HG03354 (cell line): Measurements from ENCODE around the gene UBAC2.
A peak's percentile ranks its signal among the peaks of the same experiment; 100 is the strongest.
"Not testable (repeated sequence)": the region's sequence is repeated elsewhere in the genome, so short reads cannot be mapped to it uniquely, and the experiment has no call there.

ENCODE experiments used
- ATAC-seq: cut with Tn5 transposase; IDR thresholded peaks from one replicate; pipeline ENCODE4 v1.9.1; 2021; ENCODE audit warnings: mild to moderate bottlenecking; ENCODE audit not compliant: unreplicated experiment, poor library complexity, severe bottlenecking

The UBAC2 gene

DNA sequence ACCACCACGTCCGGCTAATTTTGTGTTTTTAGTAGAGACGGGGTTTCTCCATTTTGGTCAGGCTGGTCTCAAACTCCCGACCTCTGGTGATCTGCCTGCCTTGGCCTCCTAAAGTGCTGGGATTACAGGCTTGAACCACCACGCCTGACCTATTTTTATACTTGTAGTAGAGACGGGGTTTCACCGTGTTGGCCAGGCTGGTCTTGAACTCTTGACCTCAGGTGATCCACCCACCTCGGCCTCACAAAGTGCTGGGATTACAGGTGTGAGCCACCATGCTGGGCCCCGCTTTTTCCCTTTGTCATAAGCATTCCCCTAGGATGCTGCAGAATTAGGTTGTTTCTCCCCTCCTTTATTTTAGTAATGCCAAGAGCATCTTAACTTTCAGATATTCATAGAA, 10.0 kb downstream of the UBAC2 start:
- not testable (repeated sequence) for ATAC-seq

DNA sequence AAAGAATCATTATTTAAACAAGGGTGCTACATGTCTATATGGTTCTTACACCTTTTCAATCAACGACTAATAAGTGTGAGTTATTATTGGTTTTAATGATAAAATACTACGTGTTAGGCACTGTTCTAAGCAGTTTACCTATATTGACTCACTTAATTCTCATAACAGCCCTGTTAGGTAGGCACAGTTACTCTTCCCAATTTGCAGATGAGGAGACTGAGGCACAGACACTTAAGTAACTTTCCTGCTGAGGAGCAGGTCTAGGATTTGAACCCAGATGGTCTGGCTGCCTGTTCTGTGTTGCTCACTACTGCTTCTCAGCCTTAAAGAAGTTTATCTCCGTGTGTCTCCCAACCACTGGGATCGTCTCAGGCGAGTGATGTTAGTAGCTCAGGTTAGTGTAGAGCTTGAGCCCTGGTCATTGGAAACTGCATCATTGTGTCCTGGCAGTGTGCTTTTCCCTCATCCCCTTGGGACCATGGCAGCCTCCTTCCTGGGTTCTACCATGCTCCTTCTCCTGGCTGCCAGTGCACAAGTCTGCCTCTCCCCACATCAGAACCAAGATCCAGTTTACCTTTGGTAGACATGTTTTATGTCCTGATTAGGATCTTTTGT, 10.9 kb downstream of the UBAC2 start:
- ATAC-seq, result no peak

DNA sequence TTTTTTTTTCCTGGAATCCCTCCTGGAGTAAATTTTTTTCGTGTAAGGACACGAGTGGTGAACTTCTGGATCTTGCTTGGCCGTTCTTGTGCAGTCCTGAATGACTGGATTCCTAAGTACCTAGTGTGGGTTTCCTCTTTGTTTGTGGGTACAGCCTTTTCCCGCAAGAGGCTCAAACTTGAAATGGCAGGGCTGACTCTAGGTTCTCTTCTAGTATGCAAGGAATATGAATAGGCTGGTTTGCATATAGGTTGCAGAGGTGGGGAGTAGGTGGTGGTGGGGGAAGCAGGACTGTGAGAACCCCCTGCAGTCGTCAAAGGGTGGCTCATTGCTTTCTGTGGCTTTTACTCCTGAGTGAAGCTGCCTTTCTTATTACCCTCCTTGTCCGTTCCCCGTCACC, 13.6 kb downstream of the UBAC2 start:
- peak; percentile 85 for ATAC-seq

DNA sequence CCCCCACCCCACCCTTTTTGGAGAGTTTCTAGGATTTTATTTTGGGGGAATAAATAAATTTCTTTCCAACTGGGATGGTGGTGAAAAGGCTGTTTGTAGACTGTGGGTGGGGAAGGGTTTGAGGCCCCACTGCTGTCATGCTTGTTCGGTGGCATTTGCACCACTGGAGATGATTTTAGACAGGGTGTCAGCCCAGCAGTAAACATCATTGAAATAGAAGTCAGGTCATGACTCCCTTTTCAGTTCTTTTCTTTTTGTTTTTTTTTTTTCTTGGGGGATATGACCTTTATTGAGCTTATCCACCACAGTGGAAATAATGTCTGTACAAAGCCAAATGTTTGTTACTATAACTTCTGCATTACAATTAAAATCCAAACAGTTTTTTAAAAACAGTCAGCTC, 14.1 kb downstream of the UBAC2 start:
- no peak for ATAC-seq

DNA sequence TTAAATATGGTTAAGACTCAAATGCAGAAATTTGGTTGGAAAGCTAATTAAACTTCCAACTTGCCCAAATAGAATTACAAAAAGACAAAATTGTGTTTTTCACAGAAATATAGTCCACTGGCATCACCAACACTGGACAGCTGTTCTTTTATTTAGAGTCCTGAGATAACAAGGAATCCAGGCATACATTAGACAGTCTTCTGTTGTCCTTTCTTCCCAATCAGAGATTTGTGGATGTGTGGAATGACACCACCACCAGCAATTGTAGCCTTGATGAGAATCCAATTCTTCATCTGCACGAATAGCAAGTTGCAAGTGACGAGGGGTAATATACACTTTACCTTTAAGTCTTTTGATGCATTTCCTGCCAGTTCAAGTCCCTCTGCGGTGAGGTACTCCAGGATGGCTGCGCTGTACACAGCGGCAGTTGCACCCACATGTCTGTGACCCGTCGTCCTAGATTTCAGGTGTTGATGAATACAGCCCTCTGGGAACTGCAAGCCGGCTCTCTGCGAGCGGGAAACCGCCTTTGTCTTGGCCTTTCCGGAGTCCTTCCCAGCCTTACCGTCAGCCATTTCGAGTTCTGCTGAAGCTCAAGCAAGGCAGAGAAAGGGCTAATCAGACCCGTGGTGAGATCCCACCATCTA, 14.7 kb downstream of the UBAC2 start:
- ATAC-seq, result no peak

DNA sequence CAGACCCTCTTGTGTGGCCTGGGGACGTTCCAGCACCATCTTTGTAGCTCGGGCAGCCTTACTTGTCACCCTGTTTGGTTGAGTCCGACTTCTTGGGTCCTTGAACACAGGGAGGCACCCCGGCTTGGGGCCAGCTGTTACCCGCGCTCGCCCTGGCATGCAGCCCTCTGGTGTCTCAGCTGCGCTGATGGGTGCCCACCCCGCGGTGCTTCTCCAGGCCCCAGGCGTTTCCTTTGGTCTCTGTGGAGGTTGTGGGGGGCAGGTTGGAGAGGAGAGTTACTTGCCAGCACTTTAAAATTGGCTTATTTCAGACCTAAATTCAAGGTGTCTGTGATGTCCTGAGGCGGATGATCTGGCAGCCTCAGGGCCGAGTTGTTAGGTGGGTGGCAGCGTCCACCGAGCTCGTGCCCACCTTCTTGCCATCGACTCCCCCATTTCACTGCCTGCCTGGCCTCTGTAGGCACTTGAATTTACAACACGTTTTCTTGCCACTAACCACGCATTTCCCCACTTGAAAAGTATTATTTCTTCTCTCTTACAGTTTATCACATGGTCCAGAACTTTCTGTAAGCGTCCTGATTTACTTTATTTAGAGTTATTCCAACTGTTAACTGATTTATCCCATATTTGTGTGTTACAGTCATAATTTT, 16.9 kb downstream of the UBAC2 start:
- ATAC-seq, result no peak

DNA sequence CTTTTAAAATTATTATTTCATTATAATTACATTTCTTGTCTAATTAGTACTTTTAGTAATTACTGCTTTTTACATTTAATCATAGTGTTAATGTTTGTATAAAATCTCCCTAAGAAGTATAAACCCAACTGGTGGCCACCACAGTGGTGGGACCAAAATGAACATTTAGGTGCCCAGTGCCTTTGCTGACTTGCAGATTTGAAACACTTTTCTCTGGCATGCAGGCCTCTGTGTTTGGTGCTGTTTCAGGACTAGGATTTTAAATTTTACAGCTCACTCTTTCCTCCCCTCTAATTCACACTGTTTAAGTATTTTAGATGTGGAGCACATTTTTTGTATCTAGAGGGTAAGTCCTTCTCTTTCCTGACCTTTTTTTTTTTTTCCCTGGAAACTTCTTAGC, 17.5 kb downstream of the UBAC2 start:
- ATAC-seq, result no peak

DNA sequence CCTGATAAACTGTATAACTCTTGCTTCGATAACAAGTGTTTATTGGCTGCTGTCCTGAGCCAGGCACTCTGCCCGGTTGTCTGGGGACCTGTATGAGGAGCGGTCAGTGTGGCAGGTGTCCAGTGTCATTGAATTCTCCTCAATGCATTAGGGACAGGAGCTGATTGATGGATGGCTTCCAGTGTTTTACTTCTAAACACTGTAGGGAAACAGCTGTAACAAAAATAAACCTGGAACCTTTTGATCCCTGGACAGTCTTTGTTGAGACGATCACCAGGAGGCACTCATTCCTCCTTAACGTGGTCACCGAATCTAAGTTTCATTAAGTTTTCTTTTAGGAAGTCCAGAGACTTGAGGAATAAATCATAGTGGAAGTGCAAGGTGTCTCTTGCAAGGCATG, 17.9 kb downstream of the UBAC2 start:
- ATAC-seq, result no peak

DNA sequence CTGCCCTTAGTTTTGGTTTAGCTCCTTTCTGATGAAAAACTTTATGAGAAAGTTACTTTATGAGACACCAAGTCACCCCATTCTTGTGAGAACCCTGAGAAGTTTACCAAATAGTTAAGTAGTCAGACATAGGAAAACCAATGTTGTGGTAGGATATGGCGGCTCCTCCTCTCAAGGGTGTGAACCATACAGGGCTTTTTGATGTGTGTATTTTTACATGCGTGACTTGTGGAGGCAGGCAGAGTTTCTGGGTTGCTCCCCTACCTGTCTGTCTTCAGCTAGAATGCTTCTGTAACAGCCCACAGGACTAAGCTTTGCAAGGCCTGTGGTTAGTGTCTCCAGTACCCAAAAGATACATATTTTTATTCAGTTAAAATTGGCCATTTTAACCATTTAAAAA, 18.3 kb downstream of the UBAC2 start:
- ATAC-seq, result no peak

DNA sequence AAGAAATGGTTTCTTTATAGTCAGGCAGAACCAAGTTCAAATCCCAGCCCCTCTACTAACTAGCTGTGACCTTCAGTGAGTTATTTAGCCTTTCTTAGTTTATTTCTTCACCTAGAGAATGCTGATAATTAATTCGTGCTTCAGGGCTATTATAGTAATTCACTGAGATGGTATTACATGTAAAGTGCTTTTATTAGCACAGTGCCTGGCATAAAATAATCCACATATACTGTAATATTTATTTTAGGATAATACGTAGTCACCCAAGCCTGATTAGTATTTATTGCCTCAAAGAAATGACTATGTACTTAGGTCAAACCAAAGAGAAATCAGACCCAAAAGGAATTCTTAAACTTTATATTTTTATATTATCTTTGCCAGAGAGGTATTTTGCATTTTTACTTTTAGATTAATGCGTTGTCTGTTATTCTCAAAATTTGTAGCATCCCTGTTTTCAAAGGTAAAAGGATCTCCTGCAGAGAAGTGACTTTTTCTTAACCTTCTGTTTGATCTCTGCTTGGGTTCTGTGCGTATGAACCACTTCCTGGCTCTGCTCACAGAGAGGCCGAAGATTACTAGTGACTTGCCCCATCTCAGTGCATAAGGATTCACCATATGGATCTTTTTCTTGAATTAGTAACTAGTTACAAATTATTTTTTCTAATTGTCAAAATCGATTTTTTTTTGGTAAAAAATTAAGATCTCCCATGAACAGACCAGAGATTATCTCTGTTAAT, 19.7 kb downstream of the UBAC2 start:
- no peak for ATAC-seq

DNA sequence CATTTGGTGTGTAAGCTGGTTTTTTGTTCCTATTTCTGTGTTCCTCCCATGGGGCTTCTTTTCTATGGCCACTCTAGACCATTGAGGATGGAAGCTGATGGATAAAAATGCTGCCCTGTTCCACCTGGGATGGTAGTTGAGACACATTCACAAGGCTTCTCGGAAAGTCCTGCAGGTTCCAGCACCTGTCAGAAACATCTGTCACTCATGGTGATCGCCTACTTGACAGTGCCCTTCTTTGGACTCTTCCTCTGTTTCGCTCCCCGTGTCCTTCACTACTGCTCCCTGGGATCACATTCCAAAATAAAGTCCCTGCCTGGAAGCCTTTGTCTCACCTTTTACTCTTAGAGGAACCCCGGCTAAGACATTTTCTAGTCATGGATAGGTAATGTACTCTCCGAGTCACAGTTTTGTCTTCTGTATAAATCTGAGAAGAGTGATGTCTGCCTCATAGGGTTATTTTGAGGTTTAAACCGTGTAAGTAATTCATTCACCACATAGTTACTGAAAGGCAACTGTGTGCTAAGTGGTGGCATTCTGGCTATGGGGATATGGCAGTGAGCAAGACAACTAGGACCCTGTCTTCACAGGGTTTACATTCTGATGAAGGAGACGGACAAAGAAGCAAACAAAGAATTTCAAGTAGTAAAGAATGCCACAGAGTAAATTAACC, 21.0 kb downstream of the UBAC2 start:
- ATAC-seq, result no peak

DNA sequence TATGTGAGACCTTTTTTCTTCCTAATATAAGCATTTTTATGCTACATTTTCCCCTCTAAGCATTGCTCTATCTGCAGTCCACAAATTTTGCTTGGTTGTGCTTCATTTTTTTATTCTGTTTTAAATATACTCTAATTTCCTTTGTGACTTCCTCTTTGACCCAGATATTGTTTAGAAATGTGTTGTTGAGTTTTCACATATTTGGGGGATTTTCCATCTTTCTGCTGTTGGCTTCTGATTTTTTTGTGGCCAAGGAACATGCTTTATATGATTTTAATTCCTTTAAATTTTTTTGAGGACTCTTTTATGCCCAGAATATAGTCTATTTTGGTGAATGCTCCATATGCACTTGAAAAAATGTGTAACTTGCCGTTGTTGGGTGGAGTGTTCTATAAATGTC, 22.9 kb downstream of the UBAC2 start:
- no peak for ATAC-seq

DNA sequence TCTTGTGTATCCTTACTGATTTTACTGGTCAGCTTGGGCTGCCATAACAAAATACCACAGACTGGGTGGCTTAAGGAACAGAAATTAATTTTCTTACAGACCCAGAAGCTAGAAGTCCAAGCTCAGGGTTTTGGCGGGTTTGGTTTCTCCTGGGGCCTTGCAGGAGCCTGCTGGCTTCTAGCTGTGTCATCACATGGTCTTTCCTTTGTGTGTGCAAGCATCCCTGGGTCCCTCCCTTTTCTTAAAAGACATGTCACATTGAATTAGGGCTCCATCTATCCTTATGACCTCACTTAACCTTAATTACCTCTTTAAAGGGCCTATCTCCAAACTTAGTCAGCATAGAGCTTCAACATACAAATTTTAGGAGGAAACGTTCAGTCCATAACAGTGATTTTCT, 23.4 kb downstream of the UBAC2 start:
- no peak for ATAC-seq

DNA sequence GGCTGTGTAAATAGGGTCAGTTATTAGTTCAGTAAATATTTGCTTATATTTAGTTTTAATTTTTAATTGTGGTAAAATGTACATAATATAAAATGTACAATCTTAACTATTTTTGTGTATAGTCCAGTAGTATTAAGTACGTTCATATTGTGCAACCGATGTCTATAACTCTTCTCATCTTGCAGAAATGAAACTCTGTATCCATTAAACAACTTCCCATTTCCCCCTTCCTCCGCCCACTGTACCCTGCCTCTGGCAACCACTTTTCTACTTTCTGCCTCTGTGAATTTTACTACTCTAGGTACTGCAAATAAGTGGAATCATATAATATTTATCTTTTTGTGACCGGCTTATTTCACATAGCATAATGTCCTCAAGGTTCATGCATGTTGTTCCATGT, 24.4 kb downstream of the UBAC2 start:
- ATAC-seq, result no peak

DNA sequence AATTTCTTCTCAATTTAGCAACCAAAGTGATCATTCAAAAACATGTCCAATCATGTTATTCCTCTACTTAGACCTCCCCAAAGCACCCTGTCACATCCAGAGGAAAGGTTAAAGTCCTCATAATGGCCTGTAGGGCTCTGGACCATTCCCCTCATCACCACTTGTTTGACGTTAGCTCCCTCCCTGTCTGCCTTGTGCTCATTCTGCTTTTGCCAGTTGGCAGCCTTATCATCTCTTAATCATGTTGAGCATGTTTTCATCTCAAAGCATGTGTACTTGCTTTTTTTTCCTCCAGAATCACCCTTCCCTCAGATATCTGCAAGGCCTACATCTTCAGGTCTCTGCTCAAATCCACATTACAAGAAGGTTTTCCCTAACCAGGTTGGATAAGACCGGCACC, 25.9 kb downstream of the UBAC2 start:
- ATAC-seq, result no peak

DNA sequence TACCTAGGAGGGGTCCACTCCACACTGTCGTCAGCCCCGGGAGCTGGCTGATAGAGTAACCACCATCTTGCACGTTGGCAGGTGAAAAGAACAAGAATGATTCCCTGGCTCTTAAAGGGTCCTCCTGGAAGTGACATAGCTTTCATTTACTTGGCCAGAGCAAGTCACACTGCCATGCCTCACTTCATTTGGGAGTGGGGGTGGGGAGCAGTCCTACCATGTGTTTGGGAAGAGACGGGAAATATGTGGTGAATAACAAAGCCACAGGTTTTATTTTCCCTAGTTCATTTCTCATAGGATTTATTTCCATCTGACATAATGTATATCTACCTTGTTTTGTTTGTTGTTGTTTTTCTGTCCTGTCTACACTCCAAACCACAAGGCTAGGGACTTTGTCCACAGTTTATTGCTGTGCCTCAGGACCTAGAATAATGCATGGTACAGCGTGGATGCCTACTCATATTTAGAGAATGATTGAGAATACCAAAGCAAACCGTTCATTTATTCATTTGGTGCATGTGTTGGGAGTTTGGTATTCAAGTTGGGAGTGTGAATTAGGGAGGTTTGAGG, 26.8 kb downstream of the UBAC2 start:
- no peak for ATAC-seq

DNA sequence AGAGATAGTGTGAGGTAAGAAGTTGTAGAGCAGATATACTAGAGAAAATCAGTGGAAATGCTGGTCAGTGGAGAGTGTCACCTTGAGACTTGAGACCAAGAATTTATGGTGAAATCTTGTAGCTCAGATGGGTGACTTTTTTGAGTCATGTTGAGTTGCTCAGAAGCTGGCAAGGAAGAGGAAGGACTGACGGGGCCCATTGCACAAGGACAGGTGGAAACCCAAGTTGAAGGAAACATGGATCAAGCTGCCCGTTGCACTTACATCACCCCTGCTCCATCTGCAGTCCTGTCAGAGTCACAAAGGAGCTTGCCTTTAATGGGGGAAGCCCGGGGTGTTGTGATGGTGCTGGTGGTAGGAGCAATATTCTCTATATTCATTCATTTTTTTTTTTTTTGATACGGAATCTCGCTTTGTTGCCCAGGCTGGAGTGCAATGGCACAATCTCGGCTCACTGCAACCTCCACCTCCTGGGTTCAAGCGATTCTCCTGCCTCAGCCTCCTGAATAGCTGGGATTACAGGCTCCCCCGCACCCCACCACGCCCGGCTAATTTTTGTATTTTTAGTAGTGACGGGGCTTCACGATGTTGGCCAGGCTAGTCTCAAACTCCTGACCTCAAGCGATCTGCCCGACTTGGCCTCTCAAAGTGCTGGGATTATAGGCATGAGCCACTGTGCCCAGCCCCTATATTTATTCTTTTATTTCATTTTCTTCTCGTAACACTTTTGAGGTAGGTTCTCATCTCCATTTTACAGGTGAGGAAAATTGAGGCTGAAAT, 27.4 kb downstream of the UBAC2 start:
- ATAC-seq, result no peak

DNA sequence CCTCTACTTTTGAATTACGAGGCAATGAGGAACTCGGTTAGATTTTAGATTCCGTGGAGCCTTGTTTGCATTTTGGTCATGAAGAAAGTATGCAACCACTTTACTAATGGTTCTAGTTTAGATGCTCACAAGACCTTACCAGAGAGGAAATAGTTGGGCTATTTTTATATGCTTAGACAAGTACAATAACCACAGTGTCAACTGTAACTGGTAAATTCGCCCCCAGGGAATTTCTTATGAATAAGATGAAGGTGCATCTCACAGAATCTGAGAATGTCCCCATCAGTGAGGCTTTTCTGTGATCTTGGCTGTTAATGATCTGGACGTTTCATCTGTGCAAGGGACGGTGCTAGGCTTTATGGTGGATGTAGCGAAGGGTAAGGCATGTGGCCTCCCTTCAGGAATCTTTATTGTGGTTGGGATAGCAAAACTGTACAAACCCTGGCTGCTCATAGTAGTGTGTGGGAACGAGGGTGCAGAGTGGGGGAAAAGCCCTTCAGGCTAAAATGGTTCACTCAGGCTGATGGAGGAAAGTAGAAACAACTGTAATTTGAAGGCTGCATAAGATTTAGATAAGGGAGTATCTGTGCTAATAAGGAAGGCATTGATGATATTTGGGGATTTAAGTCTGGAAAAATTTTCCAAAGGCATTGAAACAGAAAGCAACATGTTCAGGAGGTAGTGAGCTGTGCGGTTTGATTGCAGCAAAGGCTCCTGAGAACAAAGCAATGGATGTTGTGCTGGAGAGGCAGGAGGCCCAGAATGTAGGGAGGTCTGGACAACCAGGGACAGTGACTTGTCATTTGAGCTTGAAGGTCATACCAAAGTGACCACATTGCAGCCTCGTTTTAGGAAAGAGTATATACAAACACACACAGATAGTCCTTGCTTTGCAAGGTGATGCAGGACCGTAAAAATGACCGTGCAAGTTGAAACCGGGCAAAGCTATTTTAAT, 28.4 kb downstream of the UBAC2 start:
- peak; percentile 92 for ATAC-seq
